HG02678 (cell line): ENCODE measurements around the gene HPCAL1.
"Not testable (repeated sequence)": the region's sequence is repeated elsewhere in the genome, so short reads cannot be mapped to it uniquely, and the experiment has no call there.

ENCODE experiments used
- ATAC-seq: cut with Tn5 transposase; IDR thresholded peaks from one replicate; pipeline ENCODE4 v1.9.1; 2021; ENCODE audit warnings: mild to moderate bottlenecking, moderate library complexity; ENCODE audit not compliant: unreplicated experiment

The HPCAL1 gene

GRCh38 chr2:10449838-10450691 lies 147.4 kb downstream of the HPCAL1 start:
- ATAC-seq = no peak

- ATAC-seq = no peak
Measured at GRCh38 chr2:10451819-10452218, 149.1 kb downstream of the HPCAL1 start.

GRCh38 chr2:10452312-10452711 lies 149.6 kb downstream of the HPCAL1 start:
- no peak for ATAC-seq

DNA sequence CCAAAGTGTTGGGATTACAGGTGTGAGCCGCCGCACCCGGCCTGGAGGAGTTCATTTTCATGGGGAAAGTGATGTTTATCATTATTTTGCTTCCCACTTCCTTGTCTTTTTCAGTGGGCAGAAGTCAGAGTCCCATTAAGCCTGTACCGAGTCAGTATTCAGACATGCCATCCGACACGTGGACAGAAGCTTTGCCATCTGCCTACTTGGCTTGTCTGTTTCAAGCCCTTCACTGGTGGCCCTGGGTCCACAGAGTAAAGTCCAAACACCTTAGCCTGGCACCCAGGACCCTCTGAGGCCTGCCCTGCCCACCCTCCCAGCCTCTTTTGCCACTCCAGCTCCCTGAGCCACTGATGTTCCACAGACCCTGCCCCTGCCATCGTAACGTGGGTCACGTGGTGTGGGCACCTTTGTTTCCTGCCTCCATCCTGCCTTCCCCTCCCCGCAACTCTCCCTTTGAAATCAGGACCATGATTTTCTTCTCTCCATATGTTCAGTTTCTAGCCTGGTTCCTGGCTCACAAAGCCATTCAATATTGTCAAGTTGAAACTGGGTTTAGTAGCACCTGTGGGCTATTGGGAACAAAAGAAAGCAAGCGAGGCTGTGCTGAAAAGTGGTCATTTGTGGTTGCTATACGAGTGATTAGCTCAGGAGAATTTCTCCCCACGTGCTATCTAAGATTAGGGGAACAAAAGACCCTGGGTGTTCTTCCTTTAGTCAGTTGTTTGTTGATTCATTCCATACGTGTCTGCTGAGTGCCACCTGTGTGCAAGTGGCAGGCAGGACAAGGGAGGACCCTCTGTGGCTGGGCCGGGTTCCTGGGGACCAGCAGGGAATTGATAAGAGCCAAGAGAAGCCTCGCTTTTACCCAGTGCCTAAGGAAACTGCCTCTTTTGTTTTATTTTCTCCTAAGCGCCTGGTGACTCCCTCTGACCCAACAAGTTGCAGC lies 150.5 kb downstream of the HPCAL1 start:
- no peak for ATAC-seq

- no peak for ATAC-seq
Measured at GRCh38 chr2:10453905-10454298, 151.2 kb downstream of the HPCAL1 start.

DNA sequence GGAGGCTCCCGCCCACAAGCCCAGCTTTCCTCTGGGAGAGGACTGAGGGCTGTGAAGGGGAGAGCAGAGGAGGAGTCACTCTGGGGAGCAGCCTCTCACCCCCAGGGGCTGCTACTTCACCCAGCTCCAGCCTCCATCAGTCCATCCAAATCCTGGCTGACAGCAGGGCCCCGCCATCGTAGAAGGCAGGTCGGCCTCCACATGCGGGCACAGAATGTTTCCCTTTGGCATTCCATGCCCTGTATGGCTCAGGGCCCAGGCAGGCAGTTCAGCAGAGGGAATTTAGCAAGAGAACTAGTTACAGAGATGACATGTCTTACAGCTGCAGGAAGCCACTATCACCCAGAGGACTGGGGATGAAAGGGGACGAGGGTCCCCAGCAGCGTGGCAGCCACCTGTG lies 151.8 kb downstream of the HPCAL1 start:
- no peak for ATAC-seq

DNA sequence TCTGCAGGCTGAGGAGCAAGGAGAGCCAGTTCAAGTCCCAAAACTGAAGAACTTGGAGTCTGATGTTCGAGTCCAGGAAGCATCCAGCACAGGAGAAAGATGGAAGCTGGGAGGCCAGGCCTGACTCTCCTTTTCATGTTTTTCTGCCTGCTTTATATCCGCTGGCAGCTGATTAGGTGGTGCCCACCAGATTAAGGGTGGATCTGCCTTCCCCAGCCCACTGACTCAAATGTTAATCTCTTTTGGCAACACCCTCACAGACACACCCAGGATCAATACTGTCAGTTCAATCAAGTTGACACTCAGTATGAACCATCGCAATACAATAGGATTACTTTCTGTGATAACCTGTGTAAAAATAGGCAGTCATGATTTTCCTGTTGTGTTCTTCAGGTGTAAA lies 154.5 kb downstream of the HPCAL1 start:
- not testable (repeated sequence) for ATAC-seq

DNA sequence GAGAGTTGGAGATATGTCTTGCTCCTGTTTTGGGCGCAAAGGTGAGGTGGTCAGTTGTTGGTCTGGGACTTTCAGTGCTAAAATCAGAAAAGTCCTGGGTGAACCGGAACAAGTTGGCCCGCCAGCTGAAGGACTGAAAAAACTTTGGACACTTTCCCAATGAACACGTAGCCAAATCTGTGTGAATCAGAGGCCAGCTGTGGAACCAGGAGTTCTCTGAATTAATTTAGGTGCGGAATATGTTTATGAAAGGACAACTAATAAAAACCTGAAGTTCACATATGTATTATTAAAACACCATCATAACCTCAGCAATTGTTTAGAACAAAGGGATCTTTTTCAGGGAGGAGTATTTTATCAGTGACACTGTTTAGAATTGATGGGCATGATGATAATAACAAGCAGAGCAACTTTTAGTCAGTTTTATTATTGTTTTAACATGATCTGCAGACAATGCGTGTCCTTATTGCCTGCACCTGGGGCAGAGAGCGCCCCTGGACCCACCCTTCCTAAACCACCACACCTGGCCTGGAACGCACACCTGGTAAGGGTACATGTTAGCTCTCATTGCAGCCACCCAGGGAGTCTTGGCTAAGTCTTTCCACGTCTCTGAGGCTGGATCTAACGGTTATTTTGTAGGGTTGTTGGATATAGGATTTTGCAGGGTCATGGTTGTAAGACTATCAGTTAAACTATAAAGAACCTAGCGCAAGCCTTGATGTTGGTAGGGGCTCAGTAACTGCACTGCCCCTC lies 155.3 kb downstream of the HPCAL1 start:
- no peak for ATAC-seq

DNA sequence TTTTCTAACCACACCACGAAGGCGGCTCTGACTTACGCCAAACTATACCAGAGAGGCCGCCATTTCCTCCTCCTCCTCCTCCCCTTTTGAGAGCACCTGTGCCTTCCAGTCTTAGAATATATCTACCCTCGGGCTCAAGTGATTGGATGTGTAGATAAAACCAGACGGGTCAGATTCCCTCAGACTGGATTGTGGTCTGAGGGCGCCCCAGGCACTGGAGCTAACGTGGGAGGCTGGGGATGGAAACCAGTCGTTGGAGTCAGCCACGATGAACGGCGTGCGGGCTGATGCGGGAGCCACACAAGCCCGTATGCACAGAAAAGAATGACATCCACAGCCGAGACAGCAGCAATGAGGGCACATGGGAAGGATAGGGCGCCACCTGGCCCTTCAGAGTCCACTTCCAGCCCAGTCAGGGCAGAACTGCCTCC lies 157.7 kb downstream of the HPCAL1 start:
- ATAC-seq = no peak

DNA sequence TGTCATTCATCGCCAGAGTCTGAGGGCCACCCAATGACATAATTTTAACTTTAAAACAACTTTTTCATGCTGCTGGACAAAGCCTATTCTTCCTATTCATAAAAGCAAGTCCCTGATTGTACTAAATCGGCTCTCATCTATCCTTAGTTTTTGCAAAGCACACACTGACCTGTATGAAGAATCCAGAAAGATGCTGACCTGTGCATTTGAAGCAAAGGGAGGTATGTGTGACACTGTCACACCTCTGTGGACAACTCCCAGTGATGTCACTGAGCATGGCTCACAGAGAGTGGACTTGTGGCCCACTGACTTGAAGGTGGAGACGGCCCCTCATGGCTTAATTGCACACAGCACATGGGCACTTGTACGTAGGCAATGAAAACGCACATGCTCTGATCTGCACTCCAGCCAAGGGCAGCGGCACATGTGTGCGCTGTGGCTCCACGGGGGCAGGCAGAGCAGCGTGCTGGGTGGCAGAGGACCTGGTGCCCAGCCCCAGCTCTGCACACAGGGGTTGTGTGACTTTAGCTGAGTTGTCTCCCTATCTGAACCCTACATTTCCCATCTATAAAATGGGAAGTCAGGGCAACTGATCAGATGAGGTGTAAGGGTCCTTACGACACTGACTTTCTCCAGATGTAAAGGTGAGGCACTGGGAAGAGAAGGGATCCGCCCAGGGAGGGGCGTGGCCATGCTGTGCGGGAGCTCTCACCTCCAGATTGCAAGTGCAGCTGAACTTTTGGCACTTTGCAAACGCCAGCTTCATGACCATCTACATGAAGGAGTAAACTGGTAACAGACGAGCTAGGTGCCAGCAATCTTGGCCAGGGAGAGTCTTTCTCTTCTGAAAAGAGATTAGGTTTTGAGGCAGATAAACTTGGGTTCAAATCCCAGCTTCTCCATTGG lies 159.7 kb downstream of the HPCAL1 start:
- ATAC-seq = no peak

GRCh38 chr2:10465910-10466309 lies 163.2 kb downstream of the HPCAL1 start:
- no peak for ATAC-seq

GRCh38 chr2:10466801-10467200 lies 164.1 kb downstream of the HPCAL1 start:
- no peak for ATAC-seq

DNA sequence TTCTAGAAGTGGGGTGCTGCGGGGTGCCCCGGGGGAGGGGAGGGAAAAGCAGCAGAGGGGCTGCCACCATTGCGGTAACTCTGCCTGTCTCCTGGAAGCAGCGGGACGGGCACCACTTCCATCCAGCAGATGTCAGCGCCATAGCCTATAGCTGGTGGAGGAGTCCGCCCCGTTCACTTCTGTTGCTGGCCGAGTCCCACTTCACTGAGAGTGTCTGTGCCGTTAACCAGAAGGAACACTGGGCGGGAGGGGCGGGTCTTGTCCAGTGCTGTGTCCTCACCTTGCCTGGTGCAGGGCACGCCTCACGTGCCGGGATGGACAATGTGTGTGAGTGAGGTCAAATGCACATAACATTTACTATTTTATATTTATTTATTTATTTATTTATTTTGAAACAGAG lies 164.7 kb downstream of the HPCAL1 start:
- ATAC-seq = no peak

DNA sequence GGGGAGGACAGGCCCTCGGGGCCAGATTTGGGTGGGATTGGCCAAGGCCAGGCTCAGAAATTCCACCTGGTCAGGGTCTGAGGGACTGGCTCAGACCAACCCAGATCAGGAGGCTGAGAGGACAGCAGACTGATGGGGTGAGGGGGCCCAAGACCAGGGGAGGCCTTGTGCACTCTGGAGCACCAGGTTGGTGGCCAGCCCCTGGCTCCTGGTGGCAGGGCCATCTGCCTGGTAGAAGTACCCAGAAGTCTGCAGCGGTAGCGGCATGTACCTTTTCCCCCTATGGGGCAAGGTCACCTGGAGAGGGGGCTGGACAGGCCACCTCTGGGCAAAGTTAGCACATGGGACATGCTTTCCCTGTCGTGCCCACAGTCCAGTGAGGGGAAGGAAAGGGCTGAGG lies 166.6 kb downstream of the HPCAL1 start:
- no peak for ATAC-seq

DNA sequence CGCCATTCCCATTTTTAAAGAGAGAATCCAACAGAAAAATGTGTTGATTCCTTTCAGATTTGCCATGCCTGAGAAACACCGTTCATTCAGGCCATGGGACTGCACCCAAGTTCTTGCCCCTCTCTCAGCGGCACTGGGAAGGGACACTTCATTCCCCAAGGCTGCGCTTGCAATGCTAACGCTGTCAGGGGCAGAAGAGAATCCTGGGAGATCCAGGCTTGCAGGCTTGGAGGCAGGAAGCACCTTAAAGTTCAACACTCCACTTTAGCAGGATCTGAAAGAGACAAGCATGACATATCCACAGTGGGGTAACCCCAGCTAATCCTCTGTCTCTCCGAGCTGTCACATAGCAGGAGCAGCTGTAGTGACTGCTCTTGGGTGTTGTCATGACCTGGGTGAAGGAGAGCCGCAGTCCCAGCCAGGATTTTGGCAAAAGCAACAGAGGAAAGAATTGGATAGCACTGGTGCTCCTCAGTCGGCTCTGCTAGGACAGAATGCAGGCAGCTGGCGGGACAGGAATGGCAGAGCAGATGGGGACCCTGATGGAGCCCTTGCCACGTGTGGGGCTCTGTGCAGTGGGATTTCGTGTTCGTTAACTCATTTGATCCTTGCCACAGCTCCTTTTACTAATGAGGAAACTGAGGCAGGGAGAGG lies 167.4 kb downstream of the HPCAL1 start:
- no peak for ATAC-seq

DNA sequence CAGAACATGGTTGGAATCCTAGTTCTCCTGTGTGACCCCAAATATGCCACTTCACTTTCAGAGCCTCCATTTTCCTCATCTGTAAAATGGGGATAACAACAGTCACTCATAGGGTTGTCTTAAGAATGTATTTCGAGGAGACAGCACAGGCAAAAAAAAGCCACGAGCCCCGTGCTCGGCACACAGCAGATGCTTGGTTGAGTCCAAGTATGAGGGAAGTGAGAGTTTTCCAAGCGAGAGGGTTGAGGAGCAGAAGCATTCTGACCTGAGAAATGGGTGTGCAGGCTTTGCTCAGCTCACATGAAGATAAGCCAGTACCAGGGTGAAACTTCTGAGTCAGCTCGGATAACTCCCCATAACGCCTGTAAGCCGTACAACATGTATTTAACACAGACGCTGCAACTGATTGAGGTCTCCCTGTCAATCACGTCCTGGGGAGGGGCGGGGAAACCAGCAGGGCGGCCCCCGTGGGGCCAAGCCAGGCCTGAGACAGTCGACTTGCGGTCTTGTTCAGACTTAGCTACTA lies 168.4 kb downstream of the HPCAL1 start:
- no peak for ATAC-seq

- ATAC-seq = no peak
Measured at GRCh38 chr2:10471955-10472354, 169.3 kb downstream of the HPCAL1 start.

DNA sequence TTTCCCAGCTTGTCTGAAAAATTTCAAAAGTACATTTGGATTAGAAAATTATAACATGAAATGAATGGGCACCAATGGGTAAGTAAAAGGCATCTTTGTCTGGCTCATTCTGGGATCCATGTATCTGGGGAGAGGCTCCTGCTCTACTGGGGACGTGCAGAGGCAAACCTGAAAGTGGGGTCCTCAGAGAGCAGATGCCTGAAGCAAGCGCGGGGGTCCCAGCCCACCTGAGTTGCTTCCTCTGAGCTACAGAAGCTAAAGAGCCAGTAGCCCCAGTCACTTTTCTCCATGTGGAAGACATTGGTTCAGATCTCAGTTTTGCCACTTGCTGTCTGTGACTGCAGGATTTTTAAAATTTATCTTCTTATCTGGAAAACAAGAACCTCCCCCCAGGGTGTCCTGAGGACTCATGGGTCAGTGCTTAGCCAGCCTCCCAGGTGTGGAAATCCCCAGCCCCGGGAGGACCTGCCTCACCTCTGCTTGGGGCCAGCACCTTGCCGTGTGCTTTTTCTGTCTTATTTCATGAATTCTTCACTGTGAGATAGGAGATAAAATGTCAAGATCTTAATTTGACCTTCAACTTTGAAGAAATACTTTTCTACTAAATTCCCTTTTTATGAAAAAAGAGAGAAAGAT lies 170.5 kb downstream of the HPCAL1 start:
- ATAC-seq = no peak

- ATAC-seq = no peak
Measured at GRCh38 chr2:10475221-10475722, 172.6 kb downstream of the HPCAL1 start.
